C4-2B (cell line): Measurements from ENCODE around the gene DIABLO.

Experiments
- ZFX ChIP-seq: fragments of 450-650 bp; IDR thresholded peaks from 2 replicates; pipeline ENCODE4 v1.6.1; 2017
- TF ChIP-seq, protein P1 (sequence below): fragments of 450-650 bp; conservative IDR thresholded peaks from 2 replicates; pipeline ENCODE4 v1.5.1; 2017; ENCODE audit warnings: mild to moderate bottlenecking

DNA sequence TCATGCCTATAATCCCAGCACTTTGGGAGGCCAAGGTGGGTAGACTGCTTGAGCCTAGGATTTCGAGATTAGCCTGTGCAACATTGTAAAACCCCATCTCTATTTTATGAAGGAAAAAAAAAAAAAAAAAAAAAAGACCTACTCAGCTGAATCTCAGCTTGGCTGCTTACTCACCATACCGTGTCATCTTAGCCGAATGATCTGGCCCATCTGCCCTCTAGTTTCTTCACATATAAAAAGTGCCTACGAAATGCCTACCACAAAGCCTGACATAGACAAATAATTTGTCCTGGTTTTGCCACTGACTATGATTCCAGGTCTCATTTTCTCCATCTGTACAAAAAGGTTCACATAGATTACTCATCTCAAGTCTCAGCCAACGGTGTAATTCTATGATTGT lies 10.1 kb downstream of the DIABLO start:
- TF ChIP-seq, protein P1, sequence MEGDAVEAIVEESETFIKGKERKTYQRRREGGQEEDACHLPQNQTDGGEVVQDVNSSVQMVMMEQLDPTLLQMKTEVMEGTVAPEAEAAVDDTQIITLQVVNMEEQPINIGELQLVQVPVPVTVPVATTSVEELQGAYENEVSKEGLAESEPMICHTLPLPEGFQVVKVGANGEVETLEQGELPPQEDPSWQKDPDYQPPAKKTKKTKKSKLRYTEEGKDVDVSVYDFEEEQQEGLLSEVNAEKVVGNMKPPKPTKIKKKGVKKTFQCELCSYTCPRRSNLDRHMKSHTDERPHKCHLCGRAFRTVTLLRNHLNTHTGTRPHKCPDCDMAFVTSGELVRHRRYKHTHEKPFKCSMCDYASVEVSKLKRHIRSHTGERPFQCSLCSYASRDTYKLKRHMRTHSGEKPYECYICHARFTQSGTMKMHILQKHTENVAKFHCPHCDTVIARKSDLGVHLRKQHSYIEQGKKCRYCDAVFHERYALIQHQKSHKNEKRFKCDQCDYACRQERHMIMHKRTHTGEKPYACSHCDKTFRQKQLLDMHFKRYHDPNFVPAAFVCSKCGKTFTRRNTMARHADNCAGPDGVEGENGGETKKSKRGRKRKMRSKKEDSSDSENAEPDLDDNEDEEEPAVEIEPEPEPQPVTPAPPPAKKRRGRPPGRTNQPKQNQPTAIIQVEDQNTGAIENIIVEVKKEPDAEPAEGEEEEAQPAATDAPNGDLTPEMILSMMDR = peak; percentile 18; the same call in 1 of the 2 replicates
- no peak for TF ChIP-seq ZFX
